ENCODE results near the gene CALN1. TPM values are rescaled to one million over a fixed set of nuclear protein-coding genes. Genes with fewer than 3 reads are reported as not detected.

Gene CALN1
- polyA plus RNA-seq, 4 donors, result under 0.01 to 0.07 (median 0.06) TPM; not detected in 1

- 77 to 85% (median 80%) methylated on average over 4 of the region's 4 CpGs for WGBS, 3 donors
- FAIRE-seq (no peak), DNase-seq (no peak)
- Histone ChIP-seq H3K4me1 (ENCODE audit: control insufficient read depth in 3 of 3, insufficient read depth in 2 of 3, low read depth in 1 of 3, low read length in 2 of 3) (no peaks in the 10 kb centered on the region), H3K27ac (ENCODE audit: low read depth in 1 of 3, low read length in 2 of 3) (no peak overlapping the region), H3K9me3 (ENCODE audit: control insufficient read depth in 2 of 2, insufficient read depth in 1 of 2, low read depth in 1 of 2, low read length in 1 of 2) (peaks cover 3 to 5% of the 10 kb centered on the region in 2 donors), H3K4me3 (ENCODE audit: low read depth in 1 of 3, low read length in 3 of 3) (no peak overlapping the region), H3K27me3 (ENCODE audit: control insufficient read depth in 3 of 3, insufficient read depth in 3 of 3, low read length in 3 of 3) (no peaks in the 10 kb centered on the region), H3K36me3 (ENCODE audit: control insufficient read depth in 3 of 3, insufficient read depth in 2 of 3, low read depth in 1 of 3, low read length in 3 of 3) (no peaks in the 10 kb centered on the region)
Observed at GRCh38 chr7:71801976-71802375, 610.2 kb downstream of the CALN1 start.

DNA sequence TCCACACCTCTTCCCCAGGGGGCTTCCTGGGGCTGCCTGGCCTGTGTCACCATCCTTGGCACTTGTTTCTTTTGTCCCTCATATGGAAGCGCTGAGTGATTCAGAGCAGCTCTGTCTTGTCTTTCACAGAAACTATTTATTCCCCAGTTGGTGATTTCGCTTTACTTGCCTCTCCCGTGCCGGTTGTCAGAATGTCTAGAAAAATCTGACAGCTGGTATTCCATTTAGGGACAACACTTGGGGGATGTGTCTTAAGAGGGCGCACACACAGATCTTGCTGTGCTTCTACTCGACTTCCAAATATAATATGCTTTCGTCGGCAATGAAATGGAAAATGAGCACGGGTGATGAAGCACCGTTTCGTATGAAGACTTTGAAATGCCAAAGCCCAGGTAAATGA lies 611.8 kb downstream of the CALN1 start:
- H3K9me3 ChIP-seq (ENCODE audit: control insufficient read depth in 2 of 2, insufficient read depth in 1 of 2, low read depth in 1 of 2, low read length in 1 of 2), result peaks cover 0 to 3% of the 10 kb centered on the region in 2 donors
- H3K4me3 ChIP-seq (ENCODE audit: low read depth in 1 of 3, low read length in 3 of 3), result no peak overlapping the region
- no peak overlapping the region for H3K27ac ChIP-seq (ENCODE audit: low read depth in 1 of 3, low read length in 2 of 3)
- no peaks in the 10 kb centered on the region for H3K4me1 ChIP-seq (ENCODE audit: control insufficient read depth in 3 of 3, insufficient read depth in 2 of 3, low read depth in 1 of 3, low read length in 2 of 3)
- no peak for FAIRE-seq
- no peak for DNase-seq
- 93 to 94% (median 93%) methylated on average over 11 of the region's 11 CpGs for WGBS, 3 donors
- H3K36me3 ChIP-seq (ENCODE audit: control insufficient read depth in 3 of 3, insufficient read depth in 2 of 3, low read depth in 1 of 3, low read length in 3 of 3), result no peaks in the 10 kb centered on the region
- H3K27me3 ChIP-seq (ENCODE audit: control insufficient read depth in 3 of 3, insufficient read depth in 3 of 3, low read length in 3 of 3), result no peaks in the 10 kb centered on the region

- no peaks in the 10 kb centered on the region for H3K36me3 ChIP-seq (ENCODE audit: control insufficient read depth in 3 of 3, insufficient read depth in 2 of 3, low read depth in 1 of 3, low read length in 3 of 3)
- H3K27me3 ChIP-seq (ENCODE audit: control insufficient read depth in 3 of 3, insufficient read depth in 3 of 3, low read length in 3 of 3), result no peaks in the 10 kb centered on the region
- 91 to 95% (median 94%) methylated on average over 10 of the region's 10 CpGs for WGBS, 3 donors
- FAIRE-seq, result no peak
- H3K9me3 ChIP-seq (ENCODE audit: control insufficient read depth in 2 of 2, insufficient read depth in 1 of 2, low read depth in 1 of 2, low read length in 1 of 2), result peaks cover 0 to 3% of the 10 kb centered on the region in 2 donors
- H3K4me3 ChIP-seq (ENCODE audit: low read depth in 1 of 3, low read length in 3 of 3), result no peak overlapping the region
- no peak overlapping the region for H3K27ac ChIP-seq (ENCODE audit: low read depth in 1 of 3, low read length in 2 of 3)
- no peak for DNase-seq
- H3K4me1 ChIP-seq (ENCODE audit: control insufficient read depth in 3 of 3, insufficient read depth in 2 of 3, low read depth in 1 of 3, low read length in 2 of 3), result no peaks in the 10 kb centered on the region
Observed at GRCh38 chr7:71795410-71795809, 616.7 kb downstream of the CALN1 start.

DNA sequence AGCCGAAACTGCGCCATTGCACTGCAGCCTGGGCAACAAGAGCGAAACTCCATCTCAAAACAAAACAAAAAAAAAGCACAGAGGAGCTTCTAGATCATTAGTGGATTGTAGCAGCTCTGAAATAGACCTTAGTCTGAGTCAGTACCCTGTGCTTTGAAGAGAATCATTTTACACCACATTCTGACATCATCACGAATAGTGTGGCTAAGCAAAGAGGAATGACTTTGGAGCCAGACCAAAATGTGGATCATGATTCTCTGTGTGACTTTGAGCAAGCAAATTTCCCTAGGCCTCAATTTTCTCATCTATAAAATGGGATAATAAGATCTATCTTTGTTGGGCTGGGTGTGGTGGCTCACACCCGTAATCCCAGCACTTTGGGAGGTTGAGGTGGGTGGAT lies 618.9 kb downstream of the CALN1 start:
- 73 to 87% (median 83%) methylated on average over 5 of the region's 5 CpGs for WGBS, 3 donors
- no peaks in the 10 kb centered on the region for H3K36me3 ChIP-seq (ENCODE audit: control insufficient read depth in 3 of 3, insufficient read depth in 2 of 3, low read depth in 1 of 3, low read length in 3 of 3)
- H3K4me3 ChIP-seq (ENCODE audit: low read depth in 1 of 3, low read length in 3 of 3), result no peak overlapping the region
- no peaks in the 10 kb centered on the region for H3K4me1 ChIP-seq (ENCODE audit: control insufficient read depth in 3 of 3, insufficient read depth in 2 of 3, low read depth in 1 of 3, low read length in 2 of 3)
- FAIRE-seq (no peak), DNase-seq (no peak)
- H3K27ac ChIP-seq (ENCODE audit: low read depth in 1 of 3, low read length in 2 of 3), result no peak overlapping the region
- H3K9me3 ChIP-seq (ENCODE audit: control insufficient read depth in 2 of 2, insufficient read depth in 1 of 2, low read depth in 1 of 2, low read length in 1 of 2), result peaks cover 0 to 15% of the 10 kb centered on the region in 2 donors
- no peaks in the 10 kb centered on the region for H3K27me3 ChIP-seq (ENCODE audit: control insufficient read depth in 3 of 3, insufficient read depth in 3 of 3, low read length in 3 of 3)

- H3K4me1 ChIP-seq (ENCODE audit: control insufficient read depth in 3 of 3, insufficient read depth in 2 of 3, low read depth in 1 of 3, low read length in 2 of 3), result no peaks in the 10 kb centered on the region
- H3K9me3 ChIP-seq (ENCODE audit: control insufficient read depth in 2 of 2, insufficient read depth in 1 of 2, low read depth in 1 of 2, low read length in 1 of 2), result peaks cover 3 to 32% of the 10 kb centered on the region in 2 donors
Observed at GRCh38 chr7:71787513-71787912, 624.6 kb downstream of the CALN1 start.

GRCh38 chr7:71785216-71785615 lies 626.9 kb downstream of the CALN1 start:
- 73 to 80% (median 74%) methylated on average over 5 of the region's 5 CpGs for WGBS, 3 donors
- FAIRE-seq (no peak), DNase-seq (no peak)
- Histone ChIP-seq H3K9me3 (ENCODE audit: control insufficient read depth in 2 of 2, insufficient read depth in 1 of 2, low read depth in 1 of 2, low read length in 1 of 2) (peaks cover 6 to 28% of the 10 kb centered on the region in 2 donors), H3K36me3 (ENCODE audit: control insufficient read depth in 3 of 3, insufficient read depth in 2 of 3, low read depth in 1 of 3, low read length in 3 of 3) (no peaks in the 10 kb centered on the region), H3K4me1 (ENCODE audit: control insufficient read depth in 3 of 3, insufficient read depth in 2 of 3, low read depth in 1 of 3, low read length in 2 of 3) (no peaks in the 10 kb centered on the region), H3K27ac (ENCODE audit: low read depth in 1 of 3, low read length in 2 of 3) (no peak overlapping the region), H3K27me3 (ENCODE audit: control insufficient read depth in 3 of 3, insufficient read depth in 3 of 3, low read length in 3 of 3) (no peaks in the 10 kb centered on the region), H3K4me3 (ENCODE audit: low read depth in 1 of 3, low read length in 3 of 3) (no peak overlapping the region)

More at GRCh38 chr7:71787513-71787912, 624.6 kb downstream of the CALN1 start:
- H3K27ac ChIP-seq (ENCODE audit: low read depth in 1 of 3, low read length in 2 of 3), result no peak overlapping the region
- H3K4me3 ChIP-seq (ENCODE audit: low read depth in 1 of 3, low read length in 3 of 3), result no peak overlapping the region
- H3K36me3 ChIP-seq (ENCODE audit: control insufficient read depth in 3 of 3, insufficient read depth in 2 of 3, low read depth in 1 of 3, low read length in 3 of 3), result no peaks in the 10 kb centered on the region
- no peak for FAIRE-seq
- no peaks in the 10 kb centered on the region for H3K27me3 ChIP-seq (ENCODE audit: control insufficient read depth in 3 of 3, insufficient read depth in 3 of 3, low read length in 3 of 3)
- no peak for DNase-seq
- WGBS, 3 donors, result 95 to 96% (median 96%) methylated on average over 15 of the region's 15 CpGs

DNA sequence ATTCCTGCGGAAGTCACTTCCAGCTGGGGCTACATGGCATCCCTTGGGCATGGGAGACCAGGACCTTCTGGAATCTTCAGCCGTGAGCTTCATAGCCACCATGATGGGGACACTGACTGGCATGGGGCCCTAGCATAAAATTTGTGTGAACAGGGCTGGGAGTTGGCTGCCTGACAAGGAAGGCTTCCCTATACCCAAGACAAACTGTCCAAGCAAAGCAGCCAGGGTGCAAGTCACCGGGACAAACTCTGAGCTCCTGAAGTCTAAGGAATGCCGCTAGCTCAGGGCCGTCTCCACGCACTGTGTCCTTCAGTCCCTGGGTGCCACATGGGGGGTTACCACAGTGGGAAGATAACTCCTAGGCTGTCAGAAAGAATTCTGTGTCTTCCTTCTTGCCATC lies 627.4 kb downstream of the CALN1 start:
- no peak for FAIRE-seq
- Histone ChIP-seq H3K4me3 (ENCODE audit: low read depth in 1 of 3, low read length in 3 of 3) (no peak overlapping the region), H3K27me3 (ENCODE audit: control insufficient read depth in 3 of 3, insufficient read depth in 3 of 3, low read length in 3 of 3) (no peaks in the 10 kb centered on the region), H3K36me3 (ENCODE audit: control insufficient read depth in 3 of 3, insufficient read depth in 2 of 3, low read depth in 1 of 3, low read length in 3 of 3) (no peaks in the 10 kb centered on the region), H3K9me3 (ENCODE audit: control insufficient read depth in 2 of 2, insufficient read depth in 1 of 2, low read depth in 1 of 2, low read length in 1 of 2) (peaks cover 6 to 28% of the 10 kb centered on the region in 2 donors), H3K4me1 (ENCODE audit: control insufficient read depth in 3 of 3, insufficient read depth in 2 of 3, low read depth in 1 of 3, low read length in 2 of 3) (no peaks in the 10 kb centered on the region), H3K27ac (ENCODE audit: low read depth in 1 of 3, low read length in 2 of 3) (no peak overlapping the region)
- no peak for DNase-seq
- WGBS, 3 donors, result 90 to 94% (median 92%) methylated on average over 6 of the region's 6 CpGs

- peaks cover 6 to 24% of the 10 kb centered on the region in 2 donors for H3K9me3 ChIP-seq (ENCODE audit: control insufficient read depth in 2 of 2, insufficient read depth in 1 of 2, low read depth in 1 of 2, low read length in 1 of 2)
- FAIRE-seq (no peak), DNase-seq (no peak)
- no peaks in the 10 kb centered on the region for H3K27me3 ChIP-seq (ENCODE audit: control insufficient read depth in 3 of 3, insufficient read depth in 3 of 3, low read length in 3 of 3)
- no peak overlapping the region for H3K4me3 ChIP-seq (ENCODE audit: low read depth in 1 of 3, low read length in 3 of 3)
- no peak overlapping the region for H3K27ac ChIP-seq (ENCODE audit: low read depth in 1 of 3, low read length in 2 of 3)
- WGBS, 3 donors, result 23 to 61% (median 52%) methylated on average over 2 to 3 of the region's 3 CpGs
- H3K36me3 ChIP-seq (ENCODE audit: control insufficient read depth in 3 of 3, insufficient read depth in 2 of 3, low read depth in 1 of 3, low read length in 3 of 3), result no peaks in the 10 kb centered on the region
- H3K4me1 ChIP-seq (ENCODE audit: control insufficient read depth in 3 of 3, insufficient read depth in 2 of 3, low read depth in 1 of 3, low read length in 2 of 3), result no peaks in the 10 kb centered on the region
Observed at GRCh38 chr7:71784180-71784579, 628.0 kb downstream of the CALN1 start.

DNA sequence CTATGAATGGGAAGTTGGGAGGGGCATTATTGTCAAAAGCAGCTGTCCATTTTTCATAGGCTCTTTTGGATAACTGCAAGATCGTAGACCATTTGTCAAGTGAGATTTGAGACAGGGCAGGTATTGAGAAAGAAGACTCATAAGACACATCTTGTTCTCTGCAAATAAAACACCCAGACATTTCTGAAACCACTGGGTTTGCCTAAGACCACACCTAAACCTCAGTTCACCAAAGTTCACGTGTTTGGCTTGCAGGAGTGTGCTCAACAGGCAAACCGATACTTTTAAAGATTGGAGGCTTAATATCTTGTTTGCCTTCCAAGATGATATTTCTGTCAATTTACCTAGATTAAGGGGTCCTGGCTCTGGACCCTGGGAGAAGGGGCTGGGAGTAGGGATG lies 628.4 kb downstream of the CALN1 start:
- Histone ChIP-seq H3K27ac (ENCODE audit: low read depth in 1 of 3, low read length in 2 of 3) (no peak overlapping the region), H3K27me3 (ENCODE audit: control insufficient read depth in 3 of 3, insufficient read depth in 3 of 3, low read length in 3 of 3) (no peaks in the 10 kb centered on the region), H3K4me1 (ENCODE audit: control insufficient read depth in 3 of 3, insufficient read depth in 2 of 3, low read depth in 1 of 3, low read length in 2 of 3) (no peaks in the 10 kb centered on the region), H3K36me3 (ENCODE audit: control insufficient read depth in 3 of 3, insufficient read depth in 2 of 3, low read depth in 1 of 3, low read length in 3 of 3) (no peaks in the 10 kb centered on the region), H3K9me3 (ENCODE audit: control insufficient read depth in 2 of 2, insufficient read depth in 1 of 2, low read depth in 1 of 2, low read length in 1 of 2) (peaks cover 6 to 21% of the 10 kb centered on the region in 2 donors), H3K4me3 (ENCODE audit: low read depth in 1 of 3, low read length in 3 of 3) (no peak overlapping the region)
- FAIRE-seq (no peak), DNase-seq (no peak)
- 33 to 57% (median 42%) methylated on average over 3 of the region's 3 CpGs for WGBS, 3 donors
